ENCODE results near the gene TRIM31.

TRIM31 gene

GRCh38 chr6:30093951-30094661 lies 18.8 kb downstream of the TRIM31 start:
- no peak overlapping the region for H3K4me3 ChIP-seq (ENCODE audit: low read depth, low read length)
- no peak for TF ChIP-seq CTCF (conservative IDR thresholded peaks at IDR 0.05; ENCODE audit: low read depth, low read length)
- no peak for DNase-seq (ENCODE audit: low read depth)

GRCh38 chr6:30092852-30093543 lies 19.9 kb downstream of the TRIM31 start:
- no peak for DNase-seq (ENCODE audit: low read depth)
- no peak for TF ChIP-seq CTCF (conservative IDR thresholded peaks at IDR 0.05; ENCODE audit: low read depth, low read length)
- no peak overlapping the region for H3K4me3 ChIP-seq (ENCODE audit: low read depth, low read length)

GRCh38 chr6:30091577-30092381 lies 21.1 kb downstream of the TRIM31 start:
- TF ChIP-seq CTCF (conservative IDR thresholded peaks at IDR 0.05; ENCODE audit: low read depth, low read length), result no peak
- H3K4me3 ChIP-seq (ENCODE audit: low read depth, low read length), result no peak overlapping the region
- DNase-seq (ENCODE audit: low read depth), result peak; percentile 64

DNA sequence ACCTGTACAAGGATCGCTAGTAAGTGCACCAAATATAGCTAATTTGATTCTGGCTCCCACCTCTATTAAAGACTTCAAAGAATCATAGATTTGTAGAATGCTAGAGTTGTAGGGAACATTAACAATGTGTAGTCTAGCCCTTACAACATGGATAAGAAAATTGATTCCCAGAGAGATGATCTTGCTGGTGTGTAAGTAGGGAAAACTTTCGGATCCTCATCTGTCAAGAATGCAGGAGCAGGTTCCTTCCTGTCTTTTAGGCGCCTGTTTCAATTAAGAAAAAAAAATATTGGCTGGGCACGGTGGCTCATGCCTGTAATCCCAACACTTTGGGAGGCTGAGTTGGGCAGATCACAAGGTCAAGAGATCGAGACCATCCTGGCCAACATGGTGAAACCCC lies 25.0 kb downstream of the TRIM31 start:
- no peak for DNase-seq (ENCODE audit: low read depth)
- H3K4me3 ChIP-seq (ENCODE audit: low read depth, low read length), result no peak overlapping the region
- TF ChIP-seq CTCF (conservative IDR thresholded peaks at IDR 0.05; ENCODE audit: low read depth, low read length), result no peak

GRCh38 chr6:30077218-30077617 lies 35.7 kb downstream of the TRIM31 start:
- TF ChIP-seq CTCF (conservative IDR thresholded peaks at IDR 0.05; ENCODE audit: low read depth, low read length), result no peak
- H3K4me3 ChIP-seq (ENCODE audit: low read depth, low read length), result no peak overlapping the region
- DNase-seq (ENCODE audit: low read depth), result no peak

DNA sequence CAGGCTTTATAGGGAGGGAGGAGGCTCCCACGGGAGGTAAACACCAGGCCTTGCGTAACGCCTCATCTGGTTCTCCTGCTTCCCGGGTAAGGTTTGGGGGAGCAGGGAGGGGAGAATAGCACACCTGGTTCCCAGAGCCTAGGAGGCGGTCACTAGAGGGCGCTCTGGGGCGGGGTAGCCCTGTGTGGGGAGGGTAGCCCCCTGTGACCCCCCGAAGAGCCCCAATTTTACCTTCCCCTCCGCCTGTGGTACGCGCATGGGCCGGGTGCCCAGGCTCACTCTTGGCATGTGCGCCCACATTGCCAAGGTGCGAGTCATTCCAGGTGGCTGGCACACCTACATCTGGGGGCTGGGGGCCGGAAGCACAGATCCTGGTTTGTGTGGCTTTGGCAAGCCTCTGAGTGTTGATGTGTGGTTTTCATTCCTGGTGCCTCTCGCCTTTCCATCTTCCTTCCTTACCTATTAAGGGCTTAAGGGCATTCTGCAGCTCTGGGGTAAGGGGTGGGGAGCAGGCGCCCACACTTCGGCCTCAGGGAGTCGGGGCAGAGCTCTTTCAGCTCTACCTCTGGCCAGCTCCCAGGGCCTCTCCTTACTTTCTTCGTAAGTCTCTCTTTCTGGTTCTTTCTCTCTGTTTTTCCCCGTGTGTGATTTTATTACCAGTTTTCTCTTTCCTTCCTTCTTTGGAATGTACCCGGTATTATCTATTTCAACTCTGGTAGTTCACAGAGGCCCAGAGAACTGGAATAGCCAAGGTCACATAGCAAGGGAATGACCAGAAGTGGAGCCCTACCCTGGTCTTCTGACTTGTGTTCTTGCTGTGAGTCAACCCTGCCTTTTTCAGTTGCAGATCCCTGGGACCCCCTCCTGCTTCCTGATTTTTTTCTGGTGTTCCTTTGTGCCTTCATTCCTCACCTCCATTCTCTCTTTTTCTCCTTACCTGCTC lies 36.8 kb downstream of the TRIM31 start:
- TF ChIP-seq CTCF (conservative IDR thresholded peaks at IDR 0.05; ENCODE audit: low read depth, low read length), result peak; percentile 47
- no peak overlapping the region for H3K4me3 ChIP-seq (ENCODE audit: low read depth, low read length)

More for the DNA sequence above, 36.8 kb downstream of the TRIM31 start:
- no peak for DNase-seq (ENCODE audit: low read depth)

Data from choroid plexus epithelial cell (primary cell).